ENCODE data around the gene NDUFA5.
"Not testable (repeated sequence)": the region's sequence is repeated elsewhere in the genome, so short reads cannot be mapped to it uniquely, and the experiment has no call there.

The NDUFA5 gene

DNA sequence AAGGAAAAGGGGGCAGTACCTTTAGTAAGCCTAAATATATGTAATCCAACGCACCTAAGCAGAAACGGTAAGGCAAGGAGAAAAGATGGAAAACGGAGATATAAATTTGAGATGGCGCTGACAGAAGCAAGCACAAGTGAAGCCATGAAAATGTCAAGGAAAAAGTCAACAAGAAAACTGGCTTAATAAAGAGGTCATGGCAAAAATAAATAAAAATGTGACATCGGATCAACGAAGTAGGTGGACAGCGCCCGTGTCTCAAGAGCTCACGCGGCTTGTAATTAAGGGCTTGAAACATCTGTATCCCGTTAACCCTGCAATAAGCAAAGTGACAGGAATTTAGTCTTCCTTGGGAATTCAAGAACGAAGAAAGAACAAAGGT is 611 bp downstream of the NDUFA5 start:
- DNase-seq (ENCODE audit: low read depth, low spot score) = no peak

DNA sequence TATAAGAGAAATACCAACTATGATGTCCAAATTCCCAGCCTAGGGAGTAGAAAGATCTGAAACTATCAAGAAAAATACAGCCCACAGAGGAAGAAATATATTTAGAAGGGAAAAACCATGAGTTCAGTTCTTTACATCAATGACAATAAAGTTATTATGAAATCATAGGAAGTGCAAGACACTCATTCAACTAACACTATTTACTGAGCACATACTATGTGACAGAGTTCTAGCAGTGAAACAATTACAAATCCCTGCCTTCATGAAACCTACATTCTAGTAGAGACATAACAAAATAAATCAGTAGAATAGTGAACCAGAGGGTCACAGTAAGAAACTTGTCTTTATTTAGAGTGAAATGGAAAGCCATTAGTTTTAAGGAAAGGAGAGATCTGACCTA is 2.1 kb downstream of the NDUFA5 start:
- DNase-seq (ENCODE audit: low read depth, low spot score) = no peak

DNA sequence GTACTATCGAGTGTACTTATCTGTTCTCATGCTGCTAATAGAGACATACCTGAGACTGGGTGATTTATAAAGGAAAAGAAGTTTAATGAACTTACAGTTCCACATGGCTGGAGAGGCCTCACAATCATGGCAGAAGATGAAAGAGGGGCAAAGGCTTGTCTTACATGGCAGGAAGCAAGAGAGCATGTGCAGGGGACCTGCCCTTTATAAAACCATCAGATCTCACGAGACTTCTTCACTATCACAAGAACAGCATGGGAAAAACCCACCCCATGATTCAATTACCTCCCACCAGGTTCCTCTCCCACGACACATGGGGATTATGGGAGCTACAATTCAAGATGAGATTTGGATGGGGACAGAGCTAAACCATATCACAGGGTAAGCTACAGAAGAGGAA is 4.5 kb downstream of the NDUFA5 start:
- DNase-seq (ENCODE audit: low read depth, low spot score) = no peak

DNA sequence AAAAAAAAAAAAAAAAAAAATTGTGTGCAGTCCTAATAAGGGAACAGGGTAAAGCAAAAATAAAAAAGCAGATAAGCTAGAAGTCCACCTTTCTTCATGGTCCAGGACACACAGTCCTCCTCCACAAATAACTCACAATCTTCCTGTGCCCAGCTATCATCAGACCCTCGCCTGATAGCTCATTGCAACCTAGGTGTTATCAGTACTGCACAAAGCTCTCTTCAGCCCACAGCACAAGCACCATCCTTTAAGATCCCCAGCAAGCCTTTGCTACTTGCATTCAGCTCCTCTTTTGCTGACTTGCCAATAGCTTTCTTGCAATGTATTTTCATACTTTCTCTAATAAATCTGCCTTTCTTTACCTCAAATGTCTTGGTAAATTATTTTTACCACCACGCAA is 5.0 kb downstream of the NDUFA5 start:
- no peak for DNase-seq (ENCODE audit: low read depth, low spot score)

DNA sequence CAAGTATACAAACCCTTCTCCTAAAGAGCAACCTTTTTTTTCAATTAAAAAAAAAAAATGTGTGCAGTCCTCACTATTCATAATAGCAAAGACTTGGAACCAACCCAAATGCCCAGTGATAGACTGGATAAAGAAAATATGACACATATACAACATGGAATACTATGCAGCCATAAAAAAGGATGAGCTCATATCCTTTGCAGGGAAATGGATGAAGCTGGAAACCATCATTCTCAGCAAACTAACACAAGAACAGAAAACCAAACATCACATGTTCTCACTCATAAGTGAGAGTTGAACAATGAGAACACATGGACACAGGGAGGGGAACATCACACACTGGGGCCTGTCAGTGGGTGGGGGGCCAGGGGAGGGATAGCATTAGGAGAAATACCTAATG is 5.5 kb downstream of the NDUFA5 start:
- DNase-seq (ENCODE audit: low read depth, low spot score) = not testable (repeated sequence)

DNA sequence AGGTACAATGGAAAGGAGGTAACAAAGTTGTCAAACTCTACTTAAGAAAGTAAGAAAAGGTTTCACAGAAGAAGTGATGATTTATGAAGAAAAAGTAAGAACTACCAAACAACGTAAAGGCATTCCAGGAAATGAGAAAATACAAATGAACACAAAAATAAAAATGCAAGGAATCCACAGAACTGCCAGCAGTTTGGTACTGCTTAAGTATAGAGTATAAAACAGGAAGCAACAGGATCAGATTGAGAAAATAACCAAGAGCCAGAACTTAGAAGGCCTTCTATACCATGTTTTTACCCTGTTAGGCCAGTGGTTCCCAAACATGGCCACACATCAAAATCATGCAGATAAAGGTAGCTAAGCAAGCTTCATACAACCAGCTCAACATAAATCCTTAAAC is 9.2 kb downstream of the NDUFA5 start:
- no peak for DNase-seq (ENCODE audit: low read depth, low spot score)

DNA sequence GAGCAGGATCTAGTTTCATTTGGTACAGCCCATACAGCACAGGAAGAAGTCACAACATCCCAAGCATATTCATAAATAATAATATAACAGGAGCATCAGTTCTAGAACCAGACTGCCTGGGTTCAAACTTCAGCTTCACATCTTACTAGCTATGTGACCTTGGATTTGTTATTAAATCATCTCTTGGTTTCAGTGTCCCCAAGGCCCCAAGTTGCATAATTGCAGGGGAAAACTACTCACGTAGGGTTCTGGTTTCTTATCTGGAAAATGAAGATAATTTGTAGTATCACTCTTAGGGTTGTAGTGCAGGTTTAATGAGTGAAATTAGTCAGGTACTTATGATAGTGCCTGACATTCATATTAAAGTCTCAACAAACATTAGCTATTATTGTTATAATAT is 17.7 kb downstream of the NDUFA5 start:
- no peak for DNase-seq (ENCODE audit: low read depth, low spot score)

DNA sequence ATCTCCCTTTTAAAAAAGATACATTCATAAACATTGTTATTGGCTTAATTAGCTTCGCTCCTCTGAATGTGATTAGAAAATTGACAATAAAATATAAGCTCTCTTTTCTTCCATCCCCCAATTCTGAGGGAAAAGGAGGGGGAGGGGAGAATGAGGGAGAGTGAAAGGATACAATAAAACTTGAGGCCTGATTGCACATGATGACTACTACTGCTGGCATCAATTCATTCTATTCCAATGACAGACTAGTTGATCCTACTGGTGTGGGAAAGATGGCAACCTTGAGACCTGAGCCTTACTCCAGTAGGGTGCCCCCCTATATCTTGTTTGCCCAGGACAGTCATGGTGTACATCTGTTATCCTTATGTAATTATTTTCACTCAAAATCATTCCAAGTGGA is 18.7 kb downstream of the NDUFA5 start:
- DNase-seq (ENCODE audit: low read depth, low spot score) = no peak

DNA sequence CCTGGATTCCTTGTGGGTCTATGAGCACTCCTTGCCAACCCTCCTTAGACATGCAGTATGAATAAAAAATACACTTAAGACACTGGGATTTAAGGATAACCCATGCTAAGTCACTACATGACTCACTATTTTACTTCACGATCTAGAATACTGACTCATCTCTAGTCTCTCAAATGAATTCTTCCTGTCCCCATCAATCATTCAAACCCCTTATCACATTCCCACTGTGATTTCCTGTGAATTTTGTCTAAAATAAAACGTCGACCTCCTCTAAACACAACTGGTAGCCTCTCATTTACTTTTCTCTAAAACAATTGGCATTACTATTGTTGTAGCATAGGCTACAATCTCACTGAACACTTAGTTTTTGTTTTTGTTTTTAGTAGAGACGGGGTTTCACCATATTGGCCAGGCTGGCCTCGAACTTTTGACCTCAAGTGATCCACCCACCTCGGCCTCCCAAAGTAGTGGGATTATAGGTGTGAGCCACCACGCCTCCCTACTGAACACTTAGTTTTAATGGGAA is 19.4 kb downstream of the NDUFA5 start:
- no peak for DNase-seq (ENCODE audit: low read depth, low spot score)

DNA sequence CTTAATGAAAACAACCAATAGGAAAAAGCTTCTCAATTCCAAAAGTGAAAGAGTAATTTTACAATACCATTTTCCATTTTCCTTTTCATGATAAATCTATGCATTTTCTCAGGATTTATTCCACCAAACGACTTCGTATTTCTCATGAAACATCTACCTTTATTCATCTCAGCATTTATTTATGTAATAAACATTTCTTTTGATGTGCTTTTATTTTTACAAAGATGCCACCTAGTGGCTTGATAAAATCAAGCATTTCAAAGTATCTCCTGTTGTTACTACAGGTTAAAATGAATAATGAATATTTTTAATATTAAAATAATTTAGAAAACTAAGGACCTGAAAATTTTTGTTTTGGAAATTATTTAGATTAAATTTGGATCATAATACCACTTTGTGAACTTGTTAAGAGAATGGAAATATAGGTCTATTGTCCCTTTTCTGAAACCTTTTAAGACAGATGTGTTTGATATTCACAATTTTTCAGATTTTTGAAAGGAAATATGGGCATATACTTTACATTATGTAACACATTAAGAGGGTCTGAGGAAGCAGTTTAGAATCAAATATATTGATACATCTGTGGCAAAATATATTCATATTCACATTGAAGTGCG is 20.5 kb downstream of the NDUFA5 start:
- no peak for DNase-seq (ENCODE audit: low read depth, low spot score)

DNA sequence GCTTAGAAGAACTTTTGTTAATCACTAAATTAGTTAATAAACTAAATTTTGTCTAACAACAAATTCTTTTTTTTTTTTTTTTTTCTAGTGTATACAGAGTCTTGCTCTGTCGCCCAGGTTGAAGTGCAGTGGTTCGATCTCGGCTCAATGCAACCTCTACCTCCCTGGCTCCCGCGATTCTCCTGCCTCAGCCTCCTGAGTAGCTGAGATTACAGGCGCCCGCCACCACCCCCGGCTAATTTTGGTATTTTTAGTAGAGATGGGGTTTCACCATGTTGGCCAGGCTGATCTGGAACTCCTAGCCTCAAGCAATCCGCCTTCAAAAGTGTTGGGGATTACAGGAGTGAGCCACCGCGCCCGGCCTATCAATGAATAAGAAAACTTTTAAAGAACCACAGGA is 22.1 kb downstream of the NDUFA5 start:
- DNase-seq (ENCODE audit: low read depth, low spot score) = peak; percentile 13

DNA sequence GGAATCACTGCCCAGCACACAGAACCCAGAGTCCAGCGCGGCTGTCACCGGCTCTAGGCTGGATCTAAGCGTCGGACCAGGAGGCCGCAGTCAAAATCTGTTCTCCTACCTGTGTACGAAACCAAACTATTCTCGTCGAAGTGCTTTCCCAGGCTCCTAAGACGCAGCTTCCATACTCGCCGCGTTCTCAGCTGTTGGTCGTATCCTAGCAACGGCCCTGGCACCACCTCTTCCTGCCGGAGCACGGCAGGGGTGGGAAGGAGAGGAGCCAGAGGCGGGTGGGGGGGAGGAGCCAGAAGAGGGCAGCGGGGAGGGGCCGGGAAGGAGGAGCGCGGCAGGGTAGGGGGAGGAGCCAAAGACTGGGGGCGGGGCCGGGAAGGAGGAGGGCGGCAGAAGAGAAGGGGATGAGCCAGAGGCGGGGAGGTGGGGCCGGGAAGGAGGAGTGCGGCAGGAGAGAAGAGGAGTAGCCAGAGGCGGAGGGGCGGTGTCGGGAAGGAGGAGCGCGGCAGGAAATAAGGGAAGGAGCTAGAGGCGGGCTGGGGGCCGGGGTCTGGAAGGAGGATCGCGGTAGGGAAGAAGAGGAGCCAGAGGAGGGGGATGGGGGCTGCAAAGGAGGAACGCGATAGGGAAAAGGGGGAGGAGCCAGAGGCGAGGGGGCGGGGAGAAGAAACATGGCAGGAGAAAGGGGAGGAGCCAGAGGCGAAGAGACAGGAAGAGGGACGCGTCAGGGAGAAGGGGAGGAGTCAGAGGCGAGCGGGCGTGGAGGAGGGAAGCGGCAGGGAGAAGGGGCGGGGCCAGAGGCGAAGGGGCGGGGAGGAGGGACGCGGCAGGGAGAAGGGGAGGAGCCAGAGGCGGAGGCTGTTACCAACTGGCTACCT is 23.0 kb downstream of the NDUFA5 start, which contains the start of gene IQUB:
Gene IQUB (minus strand): TSS at position 213 of the 878 bp plus-strand sequence. CDS start 22,255 bp downstream, outside the sequence.
- DNase-seq (ENCODE audit: low read depth, low spot score) = peak; percentile 96

DNA sequence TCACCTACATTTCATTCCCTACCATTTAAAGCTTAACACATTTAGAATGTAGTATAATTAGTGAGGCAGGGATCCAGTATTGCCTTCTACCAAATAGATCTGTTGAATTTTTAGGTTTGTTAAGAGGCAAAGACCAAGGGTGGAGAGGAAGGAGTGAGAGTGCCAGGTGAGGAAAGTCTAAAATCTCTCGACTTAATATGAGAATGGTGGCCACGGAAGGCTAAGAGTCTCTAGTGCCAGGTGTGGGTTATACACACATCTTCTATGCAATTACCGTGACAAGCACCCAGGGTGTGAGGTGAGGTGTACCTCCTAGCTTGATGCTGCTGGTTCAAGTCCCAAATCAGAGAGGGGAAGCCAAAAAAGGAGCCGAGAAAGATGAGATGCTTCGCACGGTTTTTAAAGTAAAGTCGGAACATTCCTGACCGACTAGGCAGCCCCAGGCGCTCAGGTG is 23.7 kb downstream of the NDUFA5 start:
- DNase-seq (ENCODE audit: low read depth, low spot score) = no peak

DNA sequence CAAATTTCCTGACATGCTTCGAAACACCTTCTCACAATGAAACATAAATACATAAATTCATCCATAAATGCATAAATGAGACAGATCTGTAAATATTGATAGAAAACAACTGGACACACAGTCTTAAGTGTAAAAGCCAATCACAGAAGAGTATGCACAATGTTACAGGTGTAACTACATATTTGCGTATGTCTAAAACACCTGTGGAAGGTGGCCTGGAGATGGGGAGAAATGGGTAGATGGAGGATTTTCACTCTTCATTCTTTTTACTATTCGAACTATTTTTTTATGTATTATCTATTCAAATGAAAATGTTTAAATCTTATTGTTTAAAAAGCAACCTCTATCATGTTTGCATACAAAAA is 24.1 kb downstream of the NDUFA5 start:
- no peak for DNase-seq (ENCODE audit: low read depth, low spot score)

DNA sequence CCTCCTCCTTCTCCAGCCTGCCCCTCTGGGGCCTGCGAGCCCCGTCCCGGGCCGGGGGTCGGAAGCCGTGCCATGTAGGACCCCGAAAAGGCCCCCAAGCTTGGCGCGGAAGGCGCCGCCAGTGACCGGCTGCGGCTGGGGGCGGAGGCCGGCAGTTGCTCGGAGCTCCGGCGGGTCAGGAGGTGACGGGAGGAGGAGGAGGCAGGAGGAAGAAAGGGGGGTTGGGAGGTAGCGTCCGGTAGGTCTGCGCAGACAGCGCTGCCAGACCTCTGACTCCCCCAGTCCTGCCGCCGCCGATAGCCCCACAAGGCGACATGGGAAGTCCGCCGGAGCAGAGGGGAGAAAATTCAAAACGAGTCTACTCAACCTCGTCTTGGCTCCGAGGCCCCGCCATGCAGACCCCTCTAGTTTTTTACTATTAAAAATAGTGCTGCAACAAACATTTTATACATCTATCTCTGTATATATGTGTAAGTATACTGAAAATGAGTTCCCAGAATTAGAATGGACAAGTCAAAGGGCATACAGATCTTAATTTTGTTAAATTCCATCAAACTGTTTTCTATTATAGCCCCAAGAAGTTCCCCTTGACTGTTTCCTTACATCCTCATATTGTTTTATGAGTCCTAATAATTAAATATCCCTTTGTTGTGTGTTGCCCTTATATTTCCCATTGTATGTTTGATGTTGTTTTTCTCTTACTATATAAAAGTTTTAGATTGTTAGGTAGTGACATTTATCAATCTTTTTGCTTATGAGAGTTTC is 24.6 kb downstream of the NDUFA5 start:
- DNase-seq (ENCODE audit: low read depth, low spot score) = peak; percentile 46

DNA sequence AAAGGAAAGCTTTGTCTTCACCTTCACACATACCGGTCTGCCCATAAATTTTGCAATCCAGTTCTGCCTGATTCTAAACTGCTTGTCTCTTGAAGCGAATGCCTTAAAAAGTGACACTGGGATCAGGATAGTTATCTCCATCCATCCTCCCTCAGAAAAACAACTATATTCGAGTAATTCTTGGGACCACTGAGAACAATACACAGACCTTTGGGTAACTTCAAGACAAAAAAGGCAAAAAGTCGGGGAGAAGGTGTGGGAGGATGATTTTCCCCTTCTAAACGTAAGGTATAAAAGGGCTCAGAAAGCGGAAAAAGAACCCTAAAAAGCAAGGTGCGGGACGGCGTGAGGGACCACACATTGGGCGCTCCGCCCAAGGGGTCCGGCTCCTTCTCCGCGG is 25.3 kb downstream of the NDUFA5 start:
- DNase-seq (ENCODE audit: low read depth, low spot score) = not testable (repeated sequence)

DNA sequence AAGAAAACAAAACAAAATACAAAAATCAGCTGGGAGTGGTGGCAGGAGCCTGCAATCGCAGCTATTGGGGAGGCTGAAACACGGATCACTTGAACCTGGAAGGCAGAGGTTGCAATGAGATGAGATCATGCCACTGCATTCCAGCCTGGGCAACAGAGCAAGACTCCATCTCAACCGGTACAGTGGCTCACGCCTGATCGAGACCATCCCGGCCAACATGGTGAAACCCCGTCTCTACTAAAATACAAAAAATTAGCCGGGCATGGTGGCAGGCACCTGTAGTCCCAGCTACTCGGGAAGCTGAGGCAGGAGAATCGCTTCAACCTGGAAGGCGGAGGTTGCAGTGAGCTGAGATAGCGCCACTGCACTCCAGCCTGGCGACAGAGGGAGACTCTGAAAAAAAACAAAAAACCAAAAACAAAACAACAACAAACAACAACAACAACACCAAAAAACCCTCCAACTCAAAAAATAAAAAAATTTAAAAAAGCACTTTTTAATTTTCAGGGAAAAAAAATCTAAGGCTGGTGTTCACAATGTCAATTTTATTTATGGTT is 27.5 kb downstream of the NDUFA5 start:
- DNase-seq (ENCODE audit: low read depth, low spot score) = not testable (repeated sequence)

DNA sequence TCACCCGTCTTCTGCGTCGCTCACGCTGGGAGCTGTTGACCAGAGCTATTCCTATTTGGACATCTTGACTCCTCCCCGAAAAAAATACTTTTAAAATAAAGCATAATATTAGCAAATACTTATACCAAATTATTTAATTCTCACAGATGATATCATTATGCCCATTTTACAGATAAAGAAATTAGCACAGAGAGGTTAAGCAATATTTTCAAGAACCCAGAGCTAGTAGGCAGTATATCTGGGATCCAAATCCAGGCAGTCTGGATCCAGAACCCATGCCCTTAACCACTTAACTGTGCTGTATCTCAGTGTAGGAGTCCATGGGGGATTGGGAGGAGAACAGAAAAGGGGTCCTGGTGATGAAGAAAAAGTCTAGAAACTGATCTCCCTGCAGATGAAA is 29.4 kb downstream of the NDUFA5 start:
- peak; percentile 18 for DNase-seq (ENCODE audit: low read depth, low spot score)

DNA sequence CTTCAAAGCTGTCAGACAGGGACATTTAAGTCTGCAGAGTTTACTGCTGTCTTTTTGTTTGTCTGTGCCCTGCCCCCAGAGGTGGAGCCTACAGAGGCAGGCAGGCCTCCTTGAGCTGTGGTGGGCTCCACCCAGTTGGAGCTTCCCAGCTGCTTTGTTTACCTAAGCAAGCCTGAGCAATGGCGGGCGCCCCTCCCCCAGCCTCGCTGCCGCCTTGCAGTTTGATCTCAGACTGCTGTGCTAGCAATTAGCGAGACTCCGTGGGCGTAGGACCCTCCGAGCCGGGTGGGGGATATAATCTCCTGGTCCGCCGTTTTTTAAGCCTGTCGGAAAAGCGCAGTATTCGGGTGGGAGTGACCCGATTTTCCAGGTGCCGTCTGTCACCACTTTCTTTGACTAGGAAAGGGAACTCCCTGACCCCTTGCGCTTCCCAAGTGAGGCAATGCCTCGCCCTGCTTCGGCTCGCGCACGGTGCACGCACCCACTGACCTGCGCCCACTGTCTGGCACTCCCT is 29.8 kb downstream of the NDUFA5 start:
- not testable (repeated sequence) for DNase-seq (ENCODE audit: low read depth, low spot score)

DNA sequence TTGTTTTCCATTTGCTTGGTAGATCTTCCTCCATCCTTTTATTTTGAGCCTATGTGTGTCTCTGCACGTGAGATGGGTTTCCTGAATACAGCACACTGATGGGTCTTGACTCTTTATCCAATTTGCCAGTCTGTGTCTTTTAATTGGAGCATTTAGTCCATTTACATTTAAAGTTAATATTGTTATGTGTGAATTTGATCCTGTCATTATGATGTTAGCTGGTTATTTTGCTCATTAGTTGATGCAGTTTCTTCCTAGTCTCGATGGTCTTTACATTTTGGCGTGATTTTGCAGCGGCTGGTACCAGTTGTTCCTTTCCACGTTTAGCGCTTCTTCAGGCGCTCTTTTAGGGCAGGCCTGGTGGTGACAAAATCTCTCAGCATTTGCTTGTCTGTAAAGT is 31.1 kb downstream of the NDUFA5 start:
- not testable (repeated sequence) for DNase-seq (ENCODE audit: low read depth, low spot score)

DNA sequence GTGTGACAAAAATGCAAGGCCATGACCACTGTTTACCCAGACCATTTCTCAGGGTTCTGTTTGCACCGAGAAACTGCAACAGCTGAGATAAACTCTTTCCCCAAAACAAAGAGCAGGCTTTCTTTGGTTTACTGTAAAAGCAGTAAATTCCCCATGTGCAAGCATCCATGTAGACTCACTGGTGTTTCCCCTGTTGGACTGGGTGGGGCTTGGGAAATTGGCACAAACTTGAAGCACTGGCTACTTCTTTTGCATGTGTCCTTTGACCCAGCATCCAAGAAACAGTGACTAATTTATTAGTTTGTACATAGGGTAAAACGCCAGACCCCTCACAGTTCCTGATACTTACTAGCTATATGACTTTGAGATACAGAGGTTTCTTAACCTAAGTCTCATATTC is 35.6 kb downstream of the NDUFA5 start:
- DNase-seq (ENCODE audit: low read depth, low spot score) = no peak

DNA sequence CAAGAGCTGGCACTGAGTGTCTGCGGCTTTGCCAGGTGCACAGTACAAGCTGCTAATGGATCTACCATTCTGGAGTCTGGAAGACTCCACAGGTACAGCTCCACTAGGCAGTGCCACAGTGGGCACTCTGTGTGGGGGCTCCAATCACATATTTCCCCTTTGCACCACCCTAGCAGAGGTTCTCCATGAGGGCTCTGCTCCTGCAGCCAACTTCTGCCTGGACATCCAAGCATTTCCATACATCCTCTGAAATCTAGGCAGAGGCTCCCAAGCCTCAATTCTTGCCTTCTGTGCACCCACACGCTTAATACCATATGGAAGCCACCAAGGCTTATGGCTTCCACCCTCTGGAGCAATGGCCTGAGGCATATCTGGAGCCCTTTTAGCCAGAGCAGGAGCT is 52.4 kb downstream of the NDUFA5 start:
- DNase-seq (ENCODE audit: low read depth, low spot score) = no peak

Measured in ELF-1 (cell line).